Osteoblast (primary cell): ENCODE results near the gene CDH4. TPM values are rescaled to one million over a fixed set of nuclear protein-coding genes. Genes with fewer than 3 reads are reported as not detected.
A peak's percentile ranks its signal among the peaks of the same experiment; 100 is the strongest.

ENCODE experiments used
- DNase-seq: peaks from one replicate; pipeline ENCODE4 v3.0.0; 2011; ENCODE audit warnings: low spot score, mixed read lengths; ENCODE audit not compliant: insufficient read length; ENCODE audit errors: missing footprints
- H2AFZ ChIP-seq: 2 replicates; pipeline ENCODE4 v1.6.0; 2011; ENCODE audit warnings: mild to moderate bottlenecking, low read length
- H3K27ac ChIP-seq: 2 replicates; pipeline ENCODE4 v1.5.1; 2011; ENCODE audit warnings: mild to moderate bottlenecking, low read depth, low read length, moderate library complexity
- H3K27me3 ChIP-seq: 2 replicates; pipeline ENCODE4 v1.6.0; 2012; ENCODE audit warnings: mild to moderate bottlenecking, control low read depth, inconsistent platforms, low read length, moderate library complexity; ENCODE audit not compliant: insufficient read depth
- H3K36me3 ChIP-seq: 2 replicates; pipeline ENCODE4 v1.5.1; 2011; ENCODE audit warnings: mild to moderate bottlenecking, low read length, control low read depth, moderate library complexity; ENCODE audit not compliant: insufficient read depth
- H3K4me1 ChIP-seq: 2 replicates; pipeline ENCODE4 v1.5.1; 2011; ENCODE audit warnings: mild to moderate bottlenecking, low read length, control low read depth, moderate library complexity; ENCODE audit not compliant: insufficient read depth
- H3K4me2 ChIP-seq: 2 replicates; pipeline ENCODE4 v1.6.0; 2011; ENCODE audit warnings: mild to moderate bottlenecking, low read length; ENCODE audit not compliant: insufficient read depth
- H3K4me3 ChIP-seq: fragments of 200-600 bp; sonication (generic); 3 replicates; pipeline ENCODE4 v1.5.1; 2012; ENCODE audit warnings: mild to moderate bottlenecking, low read length, inconsistent platforms; ENCODE audit not compliant: insufficient read depth
- H3K79me2 ChIP-seq: 2 replicates; pipeline ENCODE4 v1.6.0; 2012; ENCODE audit warnings: mild to moderate bottlenecking, low read length, control low read depth, inconsistent platforms; ENCODE audit not compliant: insufficient read depth
- H3K9me3 ChIP-seq: 2 replicates; pipeline ENCODE4 v1.5.1; 2011; ENCODE audit warnings: low read depth, low read length, control low read depth
- H4K20me1 ChIP-seq: 2 replicates; pipeline ENCODE4 v1.6.0; 2012; ENCODE audit warnings: mild to moderate bottlenecking, low read length, control low read depth; ENCODE audit not compliant: insufficient read depth
- CTCF ChIP-seq: IDR thresholded peaks from 2 replicates; pipeline ENCODE4 v1.5.1; 2011; ENCODE audit warnings: mild to moderate bottlenecking, low read depth, low read length, moderate library complexity; ENCODE audit errors: extremely low read depth
- total RNA-seq: library from RNA; depleted of rRNA; stranded (reverse); fragments of >200 nt; gene quantifications from 2 replicates; pipeline ENCODE4 v1.2.3, GENCODE V29; 2012

Gene CDH4
- total RNA-seq, 1 donor = 1.1 TPM

- DNase-seq = no peak
- Histone ChIP-seq H3K4me3 (no peak overlapping the region), H3K79me2 (no peaks in the 10 kb centered on the region), H3K36me3 (no peaks in the 10 kb centered on the region), H2AFZ (no peak overlapping the region), H3K9me3 (peaks cover 3% of the 10 kb centered on the region), H3K27me3 (no peaks in the 10 kb centered on the region), H3K4me1 (no peaks in the 10 kb centered on the region), H3K27ac (no peak overlapping the region), H4K20me1 (no peaks in the 10 kb centered on the region), H3K4me2 (no peak overlapping the region)
- no peak for TF ChIP-seq CTCF
These were observed 133.2 kb downstream of the CDH4 start for GRCh38 chr20:61385296-61385695.

- Histone ChIP-seq H3K27me3 (no peaks in the 10 kb centered on the region), H4K20me1 (no peaks in the 10 kb centered on the region), H3K79me2 (no peaks in the 10 kb centered on the region), H3K4me2 (no peak overlapping the region), H3K4me3 (no peak overlapping the region), H3K36me3 (no peaks in the 10 kb centered on the region), H3K4me1 (no peaks in the 10 kb centered on the region), H3K27ac (no peak overlapping the region), H2AFZ (no peak overlapping the region), H3K9me3 (peaks cover 3% of the 10 kb centered on the region)
- DNase-seq = no peak
- TF ChIP-seq CTCF = no peak
These were observed 133.7 kb downstream of the CDH4 start for GRCh38 chr20:61385731-61386130.

- peak overlapping the region; percentile 87 for H2AFZ ChIP-seq
- H3K79me2 ChIP-seq = no peaks in the 10 kb centered on the region
- H3K4me1 ChIP-seq = no peaks in the 10 kb centered on the region
- TF ChIP-seq CTCF = no peak
- H3K9me3 ChIP-seq = peaks cover 3% of the 10 kb centered on the region
- no peaks in the 10 kb centered on the region for H4K20me1 ChIP-seq
- H3K36me3 ChIP-seq = no peaks in the 10 kb centered on the region
- peak overlapping the region; percentile 65 for H3K4me2 ChIP-seq
- DNase-seq = peak; percentile 94
- H3K27ac ChIP-seq = no peak overlapping the region
- no peaks in the 10 kb centered on the region for H3K27me3 ChIP-seq
- peak overlapping the region; percentile 43 for H3K4me3 ChIP-seq
These were observed 135.3 kb downstream of the CDH4 start for GRCh38 chr20:61387204-61387953.

- no peak for DNase-seq
- H3K4me3 ChIP-seq = no peak overlapping the region
- no peaks in the 10 kb centered on the region for H4K20me1 ChIP-seq
- no peaks in the 10 kb centered on the region for H3K4me1 ChIP-seq
- peaks cover 3% of the 10 kb centered on the region for H3K9me3 ChIP-seq
- H3K27ac ChIP-seq = no peak overlapping the region
- peak overlapping the region; percentile 29 for H2AFZ ChIP-seq
- H3K79me2 ChIP-seq = no peaks in the 10 kb centered on the region
- no peaks in the 10 kb centered on the region for H3K36me3 ChIP-seq
- TF ChIP-seq CTCF = no peak
- H3K4me2 ChIP-seq = no peak overlapping the region
- no peaks in the 10 kb centered on the region for H3K27me3 ChIP-seq
These were observed 135.9 kb downstream of the CDH4 start for GRCh38 chr20:61387954-61388348.
